Measurements from ENCODE around the gene ASXL2.

The ASXL2 gene

DNA sequence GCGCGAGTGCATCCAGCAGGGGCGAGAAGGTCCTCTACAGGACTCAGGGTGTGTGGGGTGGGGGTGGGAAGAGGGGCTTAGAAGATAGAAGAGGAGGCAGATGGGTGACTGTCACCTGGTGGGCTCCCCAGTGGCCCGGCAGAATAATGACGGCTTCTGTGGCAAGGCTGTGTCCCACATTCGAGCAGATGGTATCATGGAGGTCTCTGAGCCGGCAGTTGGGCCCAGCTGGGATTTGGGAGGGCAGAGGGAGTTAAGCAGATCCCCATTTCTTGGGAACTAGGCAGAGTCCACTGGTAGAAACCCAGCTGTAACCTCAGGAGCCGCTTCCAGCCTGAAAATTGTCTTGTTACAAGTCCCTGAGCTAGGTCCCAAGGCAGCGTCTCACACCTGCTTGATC, 176.5 kb downstream of the ASXL2 start:
- no peak for TF ChIP-seq ZNF274 (IDR thresholded peaks at IDR 0.05; ENCODE audit: low read depth, low read length)
- no peak overlapping the region for H3K4me3 ChIP-seq (ENCODE audit: low read length)

DNA sequence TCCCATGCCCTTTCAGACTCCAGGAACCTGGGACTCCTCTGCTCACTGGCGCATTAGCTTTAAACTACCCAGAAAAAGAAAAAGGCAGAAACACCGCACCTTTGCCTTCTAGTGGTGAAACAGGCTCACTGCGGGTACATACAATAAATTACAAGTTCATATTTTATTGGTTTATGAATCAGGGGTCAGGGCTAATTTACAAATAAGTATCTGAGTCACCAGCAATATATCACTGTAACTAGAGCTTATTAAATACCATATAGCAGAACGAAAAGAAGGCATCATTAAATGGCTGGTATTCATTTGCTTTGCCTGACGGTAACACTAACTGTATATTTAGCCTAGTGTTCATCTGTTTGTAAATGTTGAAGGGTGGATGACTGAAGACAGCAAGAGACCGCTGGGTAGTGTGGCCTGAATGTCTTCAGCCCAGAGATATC, 178.0 kb downstream of the ASXL2 start:
- H3K4me3 ChIP-seq (ENCODE audit: low read length), result no peak overlapping the region

DNA sequence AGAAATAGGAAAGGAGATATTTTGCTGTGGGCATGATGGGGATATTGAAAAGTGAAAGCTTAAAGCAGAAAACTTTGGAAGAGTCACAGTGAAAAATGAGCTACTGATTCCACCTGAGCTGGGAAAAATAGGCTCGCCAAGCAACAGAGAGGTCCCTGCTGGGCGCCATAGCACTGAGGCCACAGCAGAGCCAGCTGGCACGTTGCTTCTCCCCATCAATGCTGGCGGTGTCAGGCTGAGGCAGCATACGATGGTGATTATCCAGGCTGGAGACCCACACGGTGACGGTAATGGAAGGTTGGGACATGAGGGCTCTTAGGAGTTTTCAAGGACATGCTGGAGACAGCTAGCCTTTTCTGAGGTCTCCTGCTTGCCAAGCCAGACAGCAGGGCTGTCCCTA, 179.1 kb downstream of the ASXL2 start:
- no peak overlapping the region for H3K4me3 ChIP-seq (ENCODE audit: low read length)
- TF ChIP-seq ZNF274 (IDR thresholded peaks at IDR 0.05; ENCODE audit: low read depth, low read length), result no peak

More for the DNA sequence above, 178.0 kb downstream of the ASXL2 start:
- no peak for TF ChIP-seq ZNF274 (IDR thresholded peaks at IDR 0.05; ENCODE audit: low read depth, low read length)

DNA sequence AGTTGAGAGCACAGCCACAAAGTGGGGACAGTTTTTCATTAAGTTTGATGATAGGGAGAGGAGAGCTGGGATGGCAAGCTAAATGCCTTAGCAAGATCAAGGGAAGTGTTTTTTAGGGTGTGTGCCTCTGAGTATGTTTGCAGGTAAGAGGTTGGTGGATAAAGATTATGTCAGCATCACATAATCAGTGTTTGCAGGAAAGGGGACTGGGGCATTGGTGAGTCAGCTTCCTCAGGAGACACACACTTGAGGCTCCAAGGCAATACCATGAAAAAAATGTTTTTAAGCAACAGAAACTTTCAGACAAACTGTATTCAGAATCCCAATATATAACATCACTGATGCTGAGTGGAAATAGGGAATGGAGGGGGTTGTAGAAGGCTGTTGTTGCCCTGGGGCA, 179.5 kb downstream of the ASXL2 start:
- no peak for TF ChIP-seq ZNF274 (IDR thresholded peaks at IDR 0.05; ENCODE audit: low read depth, low read length)
- H3K4me3 ChIP-seq (ENCODE audit: low read length), result no peak overlapping the region

DNA sequence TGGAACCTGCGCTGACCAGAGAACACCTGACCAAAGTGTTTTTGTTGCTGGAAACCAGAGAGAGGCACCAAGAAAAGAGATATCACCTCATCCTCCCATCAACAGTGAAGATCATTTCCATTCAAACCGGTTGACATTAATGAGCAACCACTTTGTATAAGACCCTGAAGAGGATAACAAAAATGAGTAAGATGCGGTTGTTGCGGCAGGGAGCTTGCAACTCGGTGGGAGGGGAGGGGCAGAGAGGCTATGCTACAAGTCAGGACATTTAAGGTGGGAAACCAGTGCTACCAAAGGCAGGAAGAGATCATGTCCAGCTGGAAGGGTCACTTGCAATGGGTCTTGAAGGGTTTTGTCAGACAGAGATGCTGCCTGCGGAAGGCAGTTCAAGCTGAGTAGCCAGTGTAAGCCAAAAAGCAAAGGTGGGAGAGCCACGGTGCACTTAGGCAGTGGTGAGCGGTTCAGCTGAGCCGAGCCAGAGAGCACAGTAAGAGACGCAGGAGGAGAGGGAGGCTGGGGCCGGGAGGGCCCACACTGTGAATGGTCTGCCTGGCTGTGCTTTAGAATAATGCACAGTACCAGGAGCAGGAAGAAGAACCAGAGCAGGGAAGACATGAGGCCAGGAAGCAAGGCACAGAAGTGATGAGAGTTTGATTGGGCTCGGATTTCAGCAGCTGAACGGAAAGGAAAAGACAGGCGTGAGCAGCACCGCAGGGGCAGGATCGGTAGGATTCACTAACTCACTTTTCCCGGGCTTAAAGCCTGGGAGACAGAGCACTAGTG, 180.5 kb downstream of the ASXL2 start:
- H3K4me3 ChIP-seq (ENCODE audit: low read length), result no peak overlapping the region
- no peak for TF ChIP-seq ZNF274 (IDR thresholded peaks at IDR 0.05; ENCODE audit: low read depth, low read length)

DNA sequence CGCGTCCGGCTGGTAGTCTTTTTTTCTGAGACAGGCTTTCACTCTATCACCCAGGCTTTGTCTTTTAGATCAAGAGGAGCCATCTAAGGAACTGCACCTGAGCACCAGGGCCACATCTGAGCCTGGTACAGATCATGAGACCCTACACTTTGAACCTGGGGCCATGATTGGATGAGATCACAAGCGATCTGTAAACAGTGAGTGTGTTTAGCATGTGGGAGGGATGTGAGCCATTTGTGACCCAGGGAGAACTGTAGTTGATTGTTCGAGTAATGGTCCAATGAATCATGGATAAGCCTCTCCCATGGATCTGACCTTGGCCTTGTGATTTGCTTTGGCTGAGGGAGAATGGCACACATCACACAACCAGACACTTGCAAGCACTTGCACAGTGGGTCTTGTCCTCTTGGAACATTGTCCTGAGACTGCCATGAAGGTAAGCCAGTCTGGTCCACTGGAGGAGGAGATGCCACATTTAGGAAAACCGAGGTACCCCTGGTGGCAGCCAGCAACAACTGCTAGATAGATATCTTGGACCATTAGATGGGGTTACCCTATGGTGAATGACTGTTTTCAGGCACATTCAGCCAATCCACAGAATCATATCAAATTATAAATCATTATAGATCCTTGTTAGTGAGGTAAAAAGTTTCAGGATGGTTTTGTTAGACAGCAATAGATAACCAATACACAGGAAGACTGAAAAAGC, 185.4 kb downstream of the ASXL2 start:
- no peak for TF ChIP-seq ZNF274 (IDR thresholded peaks at IDR 0.05; ENCODE audit: low read depth, low read length)
- no peak overlapping the region for H3K4me3 ChIP-seq (ENCODE audit: low read length)

DNA sequence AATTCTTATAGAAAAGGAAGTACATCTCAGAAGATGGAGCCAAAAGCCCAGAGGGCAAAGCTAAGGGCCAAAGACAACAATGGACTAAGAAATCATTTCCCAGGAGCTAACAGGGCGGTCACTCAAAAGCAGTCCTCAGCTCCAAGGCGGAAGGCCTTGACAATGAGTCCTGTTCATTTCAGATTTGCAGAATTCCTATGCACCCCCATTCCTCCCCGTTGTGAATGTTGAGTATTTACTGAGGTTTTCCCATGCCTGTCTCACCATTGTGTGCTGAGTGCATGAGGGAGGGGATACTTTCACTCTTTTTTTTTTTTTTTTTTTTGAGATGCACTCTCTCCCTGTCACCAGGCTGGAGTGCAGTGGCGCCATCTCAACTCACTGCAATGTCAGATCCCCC, 186.1 kb downstream of the ASXL2 start:
- no peak for TF ChIP-seq ZNF274 (IDR thresholded peaks at IDR 0.05; ENCODE audit: low read depth, low read length)
- no peak overlapping the region for H3K4me3 ChIP-seq (ENCODE audit: low read length)

DNA sequence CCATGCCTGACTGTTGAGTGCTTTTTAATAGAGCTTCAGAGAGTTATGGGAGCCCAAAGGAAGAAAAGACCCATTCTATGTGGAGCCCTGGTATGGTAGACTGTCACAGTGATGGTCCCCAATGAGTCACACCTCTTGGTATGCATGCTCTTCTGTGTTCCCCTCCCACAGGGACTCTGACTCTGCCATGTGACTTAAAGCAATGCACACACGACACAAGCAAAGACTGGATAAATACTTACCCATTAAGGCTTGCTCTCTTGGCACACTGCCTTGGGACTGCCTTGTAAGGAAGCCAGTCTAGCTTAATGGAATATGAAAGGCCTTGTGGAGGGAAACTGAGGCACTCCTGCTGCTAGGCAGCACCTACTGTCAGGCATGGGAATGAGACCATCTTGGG, 188.2 kb downstream of the ASXL2 start:
- H3K4me3 ChIP-seq (ENCODE audit: low read length), result no peak overlapping the region
- no peak for TF ChIP-seq ZNF274 (IDR thresholded peaks at IDR 0.05; ENCODE audit: low read depth, low read length)

DNA sequence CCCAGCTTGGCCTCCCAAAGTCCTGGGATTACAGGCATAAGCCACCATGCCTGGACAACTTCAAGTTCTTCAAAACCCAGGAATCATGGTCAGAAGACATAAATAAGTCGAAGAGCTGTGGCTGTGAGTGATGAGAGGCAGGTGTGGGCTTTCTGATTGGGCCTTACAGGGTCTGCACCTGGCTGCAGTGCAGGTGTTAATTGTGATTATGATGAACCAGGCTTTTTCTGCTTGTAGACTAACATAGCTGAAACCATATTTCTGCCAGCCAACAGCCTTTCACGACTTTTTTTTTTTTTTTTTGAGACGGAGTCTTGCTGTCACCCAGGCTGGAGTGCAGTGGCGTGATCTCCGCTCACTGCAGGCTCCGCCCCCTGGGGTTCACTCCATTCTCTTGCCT, 190.1 kb downstream of the ASXL2 start:
- no peak overlapping the region for H3K4me3 ChIP-seq (ENCODE audit: low read length)
- no peak for TF ChIP-seq ZNF274 (IDR thresholded peaks at IDR 0.05; ENCODE audit: low read depth, low read length)

DNA sequence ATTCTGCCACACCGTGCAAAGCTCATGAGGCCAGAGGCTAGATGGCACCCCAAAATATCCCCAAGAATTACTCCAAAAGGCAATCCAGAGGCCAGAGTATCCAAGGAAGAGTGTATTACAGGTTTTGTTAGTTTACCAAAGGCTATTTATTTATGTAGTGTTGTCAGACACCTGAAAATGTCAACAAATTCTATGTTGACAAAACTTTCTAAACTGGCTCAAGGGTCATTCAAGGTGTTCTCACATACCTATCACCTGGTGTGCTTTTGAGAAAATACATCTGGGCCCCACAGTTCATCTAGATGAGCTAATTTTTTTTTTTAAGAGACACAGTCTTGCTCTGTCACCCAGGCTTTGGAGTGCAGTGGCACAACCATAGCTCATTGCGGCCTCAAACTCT, 192.5 kb downstream of the ASXL2 start:
- no peak overlapping the region for H3K4me3 ChIP-seq (ENCODE audit: low read length)
- no peak for TF ChIP-seq ZNF274 (IDR thresholded peaks at IDR 0.05; ENCODE audit: low read depth, low read length)

DNA sequence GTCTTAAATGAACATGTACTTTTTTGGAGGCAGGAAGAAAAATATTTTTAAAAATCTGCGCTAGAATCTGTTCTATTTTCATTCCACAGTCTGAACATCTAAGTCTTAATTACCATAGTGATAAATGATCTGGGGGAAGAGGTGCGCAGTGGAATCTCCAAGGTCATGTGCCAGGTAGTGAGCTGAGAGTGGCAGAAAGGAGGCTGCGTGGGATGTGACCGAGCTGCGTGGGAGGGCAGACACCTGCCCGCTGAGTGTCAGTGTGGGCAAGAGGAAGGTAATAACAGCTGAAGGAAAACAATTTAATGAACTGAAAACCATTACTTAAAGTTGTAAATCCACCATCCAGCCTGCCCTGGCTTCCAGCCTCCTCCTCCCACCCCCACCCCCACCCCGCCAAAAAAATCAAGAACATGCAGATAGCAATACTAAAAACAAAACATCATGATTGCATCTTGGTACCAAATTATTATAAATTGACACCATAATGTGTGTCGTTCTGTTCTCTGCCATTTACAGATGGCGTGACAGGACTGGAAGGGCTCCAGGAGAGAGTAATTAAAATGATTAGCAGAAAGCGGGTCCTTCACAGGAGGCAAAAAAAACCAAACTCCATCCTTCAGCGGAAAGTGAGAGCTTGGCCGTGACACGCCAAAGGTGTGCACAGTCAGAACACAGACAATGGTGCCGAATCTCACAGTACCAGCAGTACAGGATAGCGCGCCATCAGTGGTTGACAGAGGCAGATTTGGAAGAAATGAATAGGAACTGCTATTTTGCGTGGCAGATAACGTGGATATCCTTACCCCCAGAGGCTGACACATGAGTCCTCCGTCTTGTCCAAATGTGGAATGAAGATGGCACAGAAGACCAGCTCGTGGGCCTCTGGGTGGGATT, 193.5 kb downstream of the ASXL2 start:
- no peak for TF ChIP-seq ZNF274 (IDR thresholded peaks at IDR 0.05; ENCODE audit: low read depth, low read length)
- no peak overlapping the region for H3K4me3 ChIP-seq (ENCODE audit: low read length)
